K562 (cell line): Measurements from ENCODE around the gene IPO13. TPM values are rescaled to one million over a fixed set of nuclear protein-coding genes. Genes with fewer than 3 reads are reported as not detected.
A peak's percentile ranks its signal among the peaks of the same experiment; 100 is the strongest.

Experiments
- ATAC-seq: fragments of 200-7000 bp; cut with Tn5 transposase; 3 replicates; pipeline ENCODE4 v1.9.1; 2020; ENCODE audit warnings: moderate library complexity
- BruUV-seq: library from RNA; stranded (reverse); fragments of 400-500 nt; replicated peaks from 2 replicates; lab custom pipeline; 2021; lab: Mats Ljungman, UMichigan
- CTCF ChIA-PET: fragments of 300-600 bp; formaldehyde crosslinking; extraction: SDS; loops from one replicate; lab custom pipeline; 2021; ENCODE audit warnings: low intra/inter-chr PET ratio; lab: Yijun Ruan, JAX
- POLR2A ChIA-PET: fragments of 300-600, 350-650 bp; sonication (Branson Sonifier 250); formaldehyde crosslinking; extraction: SDS; loops from one replicate; lab custom pipeline; 2021; ENCODE audit warnings: antibody characterized with exemption, inconsistent platforms; lab: Yijun Ruan, JAX
- DNase-seq, 4 experiments: peaks; one replicate each; pipeline versions ENCODE4 v3.0.0 to v3.0.0-alpha.2; 2011 to 2018; ENCODE audit warnings: low spot score in 3 of 4, mixed read lengths in 3 of 4; ENCODE audit errors: extremely low read depth in 1 of 4
- FAIRE-seq: peaks from 2 replicates; lab custom pipeline; 2011; peaks lifted over from hg19 to GRCh38; lab: Jason Lieb, UNC
- H2AFZ ChIP-seq: 2 replicates; pipeline ENCODE4 v1.6.0; 2011; ENCODE audit warnings: low read depth, low read length, control low read depth, inconsistent platforms
- H3K27ac ChIP-seq: fragments of 200-600 bp; 3 replicates; pipeline ENCODE4 v1.8.0; 2011; ENCODE audit warnings: low read depth, mild to moderate bottlenecking, control low read depth, inconsistent platforms, low read length, moderate library complexity, mixed read lengths; ENCODE audit errors: extremely low read depth
- H3K27me3 ChIP-seq, 2 experiments: fragments of 300-600 bp in 1 of 2; 2 replicates in 1 of 2; 3 replicates in 1 of 2; pipeline versions ENCODE4 v1.6.0 to v1.8.0; 2011; ENCODE audit warnings: inconsistent platforms in 2 of 2, low read length in 2 of 2, mild to moderate bottlenecking in 1 of 2, mixed read lengths in 1 of 2, moderate library complexity in 1 of 2; ENCODE audit not compliant: control insufficient read depth in 2 of 2, insufficient read depth in 2 of 2
- H3K36me3 ChIP-seq: fragments of 300-600 bp; 3 replicates; pipeline ENCODE4 v1.8.0; 2011; ENCODE audit warnings: mild to moderate bottlenecking, low read length, inconsistent platforms; ENCODE audit not compliant: control insufficient read depth, insufficient read depth
- H3K4me1 ChIP-seq, 2 experiments: fragments of 200-600 bp in 1 of 2; replicated peaks in 1 of 2; 2 replicates in 1 of 2; 3 replicates in 1 of 2; pipeline versions ENCODE4 v1.5.1 to v1.8.0; 2011; ENCODE audit warnings: inconsistent platforms in 2 of 2, low read length in 2 of 2, mild to moderate bottlenecking in 1 of 2, mixed read lengths in 1 of 2, moderate library complexity in 1 of 2; ENCODE audit not compliant: control insufficient read depth in 2 of 2, insufficient read depth in 2 of 2
- H3K4me2 ChIP-seq: 2 replicates; pipeline ENCODE4 v1.6.1; 2011; ENCODE audit warnings: low read length, control low read depth, inconsistent platforms, mixed read lengths; ENCODE audit not compliant: insufficient read depth
- H3K4me3 ChIP-seq: fragments of 200-600 bp; sonication (generic), shearing (Covaris generic); 2 replicates; pipeline ENCODE4 v1.5.1; 2016; ENCODE audit warnings: control low read depth, inconsistent platforms
- H3K79me2 ChIP-seq: fragments of 200-600 bp; 3 replicates; pipeline ENCODE4 v1.8.0; 2011; ENCODE audit warnings: low read length, inconsistent platforms; ENCODE audit not compliant: control insufficient read depth, insufficient read depth
- H3K9ac ChIP-seq, 2 experiments: 2 replicates each; pipeline versions ENCODE4 v1.6.0 to v1.6.1; 2011; ENCODE audit warnings: low read depth in 2 of 2, low read length in 2 of 2, control low read depth in 1 of 2, inconsistent platforms in 1 of 2, mild to moderate bottlenecking in 1 of 2, mixed read lengths in 1 of 2; ENCODE audit not compliant: insufficient read depth in 1 of 2
- H3K9me1 ChIP-seq: one replicate; pipeline ENCODE4 v1.6.0; 2011; ENCODE audit warnings: inconsistent platforms, mild to moderate bottlenecking, low read length, moderate library complexity; ENCODE audit not compliant: control insufficient read depth, insufficient read depth
- H3K9me3 ChIP-seq: replicated peaks from 2 replicates; pipeline ENCODE4 v1.5.1; 2011; ENCODE audit warnings: low read depth, low read length, inconsistent platforms; ENCODE audit not compliant: control insufficient read depth, insufficient read depth
- H4K20me1 ChIP-seq: replicated peaks from 2 replicates; pipeline ENCODE4 v1.6.1; 2011; ENCODE audit warnings: low read length, inconsistent platforms, mixed read lengths; ENCODE audit not compliant: control insufficient read depth, insufficient read depth
- CTCF ChIP-seq, 3 experiments: IDR thresholded peaks in 2 of 3; conservative IDR thresholded peaks in 1 of 3; 2 replicates each; pipeline ENCODE4 v1.5.1; 2011 to 2012; ENCODE audit warnings: low read length in 3 of 3, mild to moderate bottlenecking in 3 of 3, control low read depth in 2 of 3, improper control_type of control experiment in 1 of 3, inconsistent platforms in 1 of 3, low read depth in 1 of 3, mixed read lengths in 1 of 3, moderate library complexity in 1 of 3; ENCODE audit not compliant: insufficient read depth in 2 of 3
- FOXA3 ChIP-seq, 2 experiments: fragments of 450-650 bp in 1 of 2; sonication (generic) in 1 of 2; formaldehyde crosslinking; IDR thresholded peaks in 1 of 2; conservative IDR thresholded peaks in 1 of 2; 2 replicates each; pipeline versions ENCODE4 v1.4.0 to v1.8.0; 2020 to 2022; ENCODE audit warnings: mild to moderate bottlenecking in 2 of 2, missing genetic modification reagents in 1 of 2
- HLTF ChIP-seq: fragments of 450-650 bp; IDR thresholded peaks from 2 replicates; pipeline ENCODE4 v1.6.1; 2016
- SAFB2 ChIP-seq: fragments of 200-400 bp; formaldehyde crosslinking; IDR thresholded peaks from 2 replicates; pipeline ENCODE4 v1.6.1; 2018; ENCODE audit warnings: borderline replicate concordance, low read length, low read depth, moderate library complexity; ENCODE audit not compliant: severe bottlenecking
- THAP12 ChIP-seq: fragments of 250-450 bp; sonication (Bioruptor Pico); IDR thresholded peaks from 2 replicates; pipeline ENCODE4 v1.9.0; 2021; ENCODE audit warnings: mild to moderate bottlenecking, inconsistent platforms
- ZNF354B ChIP-seq: fragments of 250-450 bp; sonication (Bioruptor Pico); IDR thresholded peaks from 2 replicates; pipeline ENCODE4 v1.4.0; 2020
- WGBS: fragments of 100-300 bp; shearing (Covaris generic); methylation state at CpG from one replicate; pipeline ENCODE4 v1.1.6; 2016; ENCODE audit warnings: low coverage, mixed read lengths; ENCODE audit not compliant: insufficient coverage; ENCODE audit errors: missing lambda C conversion rate; 5-methylcytosine and 5-hydroxymethylcytosine counted together
- in situ Hi-C: fragments of 300-500 bp; cut with MboI; formaldehyde crosslinking; loops from 4 replicates; pipeline ENCODE4 v1.15.0; 2018; ENCODE audit warnings: inconsistent platforms, mixed read lengths
- intact Hi-C: fragments of 100-400 bp; cut with micrococcal nuclease; formaldehyde crosslinking; loops from 2 replicates; pipeline ENCODE4 v1.14.2; 2022
- polyA plus RNA-seq, 8 experiments: library from polyadenylated mRNA; depleted of rRNA in 4 of 8; stranded (reverse) in 5 of 8; unstranded in 3 of 8; fragments of >200 nt; fragmentation: Nextera tagmentation in 2 of 8; fragmentation: Illumina TruSeq in 1 of 8; extraction: Ambion mirVana in 2 of 8; extraction: Trizol in 1 of 8; gene quantifications; 2 replicates each; pipeline versions ENCODE4 v1.2.1 to v1.2.3, GENCODE V29; 2011 to 2014; ENCODE audit warnings: inconsistent platforms in 1 of 8, missing spikeins in 1 of 8
- total RNA-seq, 7 experiments: library from RNA; depleted of rRNA in 6 of 7; stranded (reverse); fragments of >200 nt in 6 of 7; fragmentation: Illumina TruSeq in 2 of 7; extraction: Trizol in 2 of 7; gene quantifications; 2 replicates each; pipeline versions ENCODE4 v1.2.1 to v1.2.3, GENCODE V29; 2011 to 2021; ENCODE audit warnings: low replicate concordance in 1 of 7

IPO13 gene
- total and polyA plus RNA-seq, 9 of the 15 experiments (the other 6 are each of a cell fraction or from before 2014, with no cell fraction given), result 7.0 to 30.8 (median 16.2) TPM

GRCh38 chr1:43908858-43909257 is 37.9 kb upstream of the IPO13 start:
- POLR2A ChIA-PET, result interaction anchor here (1.5 kb wide), 1 partner anchor 11 kb away, joined by 3 read pairs; no protein-coding TSS in a partner anchor
- no peaks in the 10 kb centered on the region for H3K36me3 ChIP-seq
- WGBS, result 49% methylated on average over 5 of the region's 5 CpGs
- intact Hi-C loops (no loop called here), in situ Hi-C loops (no loop called here)
- no peak overlapping the region for H3K9ac ChIP-seq
- no peak overlapping the region for H2AFZ ChIP-seq
- no TSS peak for BruUV-seq
- DNase-seq (no peak), FAIRE-seq (no peak), ATAC-seq (no peak; the same call in 2 of the 3 replicates)
- TF ChIP-seq CTCF (IDR thresholded peaks at IDR 0.05 in 2 of 3, conservative IDR thresholded peaks at IDR 0.05 in 1 of 3; ENCODE audit: insufficient read depth in 2 of 3, low read depth in 1 of 3, low read length in 3 of 3), result peak in 1 of 3 experiments; percentile 17; a peak in 1 of 6 replicates
- TF ChIP-seq ZNF354B (CRISPR knock-in tag), result no peak
- no peaks in the 10 kb centered on the region for H3K27me3 ChIP-seq
- H4K20me1 ChIP-seq, result no peaks in the 10 kb centered on the region
- H3K4me3 ChIP-seq, result no peak overlapping the region
- H3K27ac ChIP-seq, result no peak overlapping the region
- CTCF ChIA-PET, result no interaction called here
- H3K4me1 ChIP-seq, result peaks cover 0 to 9% of the 10 kb centered on the region in 2 experiments; a peak in 1 of 5 replicates
- no peaks in the 10 kb centered on the region for H3K79me2 ChIP-seq
- H3K9me3 ChIP-seq, result no peaks in the 10 kb centered on the region
- H3K9me1 ChIP-seq, result no peaks in the 10 kb centered on the region
- H3K4me2 ChIP-seq, result no peak overlapping the region

GRCh38 chr1:43910343-43910742 is 36.4 kb upstream of the IPO13 start:
- no peak overlapping the region for H3K4me2 ChIP-seq
- intact Hi-C loops (no loop called here), in situ Hi-C loops (no loop called here)
- H3K9me1 ChIP-seq, result no peaks in the 10 kb centered on the region
- ATAC-seq (no peak), DNase-seq (no peak), FAIRE-seq (no peak)
- H3K9ac ChIP-seq, result no peak overlapping the region
- peaks cover 0 to 5% of the 10 kb centered on the region in 2 experiments; a peak in 1 of 5 replicates for H3K4me1 ChIP-seq
- CTCF ChIA-PET, result interaction anchor here (0.8 to 1.5 kb wide), 2 partner anchors 147 to 382 kb away, joined by 3 to 6 read pairs; no protein-coding TSS in a partner anchor
- no peak overlapping the region for H2AFZ ChIP-seq
- no peak overlapping the region for H3K27ac ChIP-seq
- POLR2A ChIA-PET, result interaction anchor here (0.8 kb wide), 1 partner anchor 8 kb away, joined by 3 read pairs; no protein-coding TSS in a partner anchor
- H3K27me3 ChIP-seq, result no peaks in the 10 kb centered on the region
- H4K20me1 ChIP-seq, result no peaks in the 10 kb centered on the region
- H3K79me2 ChIP-seq, result no peaks in the 10 kb centered on the region
- no peak overlapping the region for H3K4me3 ChIP-seq
- H3K36me3 ChIP-seq, result no peaks in the 10 kb centered on the region
- no TSS peak for BruUV-seq
- WGBS, result 81% methylated on average over 1 of the region's 1 CpG
- H3K9me3 ChIP-seq, result no peaks in the 10 kb centered on the region
- TF ChIP-seq SAFB2 (no peak), FOXA3 (CRISPR knock-in tag; conservative IDR thresholded peaks at IDR 0.05 in 1 of 2, IDR thresholded peaks at IDR 0.05 in 1 of 2) (no peak), CTCF (IDR thresholded peaks at IDR 0.05 in 2 of 3, conservative IDR thresholded peaks at IDR 0.05 in 1 of 3; ENCODE audit: insufficient read depth in 2 of 3, low read depth in 1 of 3, low read length in 3 of 3) (peak in 1 of 3 experiments; percentile 24; a peak in 1 of 6 replicates), HLTF (no peak), THAP12 (no peak)
